PC-9 (cell line): ENCODE measurements around the gene SMARCC2.

Source experiments
- CTCF ChIP-seq: fragments of 200-600 bp; sonication (generic); conservative IDR thresholded peaks from 2 replicates; pipeline ENCODE4 v1.6.1; 2017; ENCODE audit warnings: mixed run types, antibody characterized with exemption, mild to moderate bottlenecking, moderate library complexity
- EZH2 ChIP-seq: fragments of 200-600 bp; sonication (generic); IDR thresholded peaks from 2 replicates; pipeline ENCODE4 v1.8.0; 2017; ENCODE audit warnings: antibody characterized with exemption, low read depth

GRCh38 chr12:56186957-56187356 is 2.3 kb downstream of the SMARCC2 start:
- TF ChIP-seq CTCF (no peak), EZH2 (no peak)
